ENCODE results near the gene KRT79.

- TF ChIP-seq, protein P1, sequence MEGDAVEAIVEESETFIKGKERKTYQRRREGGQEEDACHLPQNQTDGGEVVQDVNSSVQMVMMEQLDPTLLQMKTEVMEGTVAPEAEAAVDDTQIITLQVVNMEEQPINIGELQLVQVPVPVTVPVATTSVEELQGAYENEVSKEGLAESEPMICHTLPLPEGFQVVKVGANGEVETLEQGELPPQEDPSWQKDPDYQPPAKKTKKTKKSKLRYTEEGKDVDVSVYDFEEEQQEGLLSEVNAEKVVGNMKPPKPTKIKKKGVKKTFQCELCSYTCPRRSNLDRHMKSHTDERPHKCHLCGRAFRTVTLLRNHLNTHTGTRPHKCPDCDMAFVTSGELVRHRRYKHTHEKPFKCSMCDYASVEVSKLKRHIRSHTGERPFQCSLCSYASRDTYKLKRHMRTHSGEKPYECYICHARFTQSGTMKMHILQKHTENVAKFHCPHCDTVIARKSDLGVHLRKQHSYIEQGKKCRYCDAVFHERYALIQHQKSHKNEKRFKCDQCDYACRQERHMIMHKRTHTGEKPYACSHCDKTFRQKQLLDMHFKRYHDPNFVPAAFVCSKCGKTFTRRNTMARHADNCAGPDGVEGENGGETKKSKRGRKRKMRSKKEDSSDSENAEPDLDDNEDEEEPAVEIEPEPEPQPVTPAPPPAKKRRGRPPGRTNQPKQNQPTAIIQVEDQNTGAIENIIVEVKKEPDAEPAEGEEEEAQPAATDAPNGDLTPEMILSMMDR (IDR thresholded peaks at IDR 0.05), result no peak
- TF ChIP-seq POLR2A (IDR thresholded peaks at IDR 0.05), result no peak
- no peak for TF ChIP-seq POLR2AphosphoS5 (IDR thresholded peaks at IDR 0.05)
Observed at GRCh38 chr12:52837413-52837741, 3.3 kb upstream of the KRT79 start.
